SKM-1 (cell line): ENCODE measurements around the gene LRRC8E.
"Not testable (repeated sequence)": the region's sequence is repeated elsewhere in the genome, so short reads cannot be mapped to it uniquely, and the experiment has no call there.

Source experiments
- DNase-seq: peaks from one replicate; lab custom pipeline; 2025; ENCODE audit not compliant: unreplicated experiment; lab: John Stamatoyannopoulos, UW

The LRRC8E gene

DNA sequence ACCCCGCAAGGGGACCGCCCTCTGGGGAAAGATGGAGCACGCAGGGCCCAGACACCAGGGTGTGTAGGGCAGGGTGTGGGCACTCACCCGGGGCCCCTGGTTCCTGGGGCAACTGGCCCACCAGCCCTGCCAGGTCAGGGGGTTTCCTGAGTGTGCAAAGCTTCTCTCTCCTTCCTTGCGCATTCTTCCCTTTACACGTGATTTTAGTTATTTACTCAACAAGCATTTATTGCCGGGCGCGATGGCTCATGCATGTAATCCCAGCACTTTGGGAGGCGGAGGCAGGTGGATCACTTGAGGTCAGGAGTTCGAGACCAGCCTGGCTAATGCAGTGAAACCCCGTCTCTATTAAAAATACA lies 34.6 kb upstream of the LRRC8E start:
- no peak for DNase-seq

DNA sequence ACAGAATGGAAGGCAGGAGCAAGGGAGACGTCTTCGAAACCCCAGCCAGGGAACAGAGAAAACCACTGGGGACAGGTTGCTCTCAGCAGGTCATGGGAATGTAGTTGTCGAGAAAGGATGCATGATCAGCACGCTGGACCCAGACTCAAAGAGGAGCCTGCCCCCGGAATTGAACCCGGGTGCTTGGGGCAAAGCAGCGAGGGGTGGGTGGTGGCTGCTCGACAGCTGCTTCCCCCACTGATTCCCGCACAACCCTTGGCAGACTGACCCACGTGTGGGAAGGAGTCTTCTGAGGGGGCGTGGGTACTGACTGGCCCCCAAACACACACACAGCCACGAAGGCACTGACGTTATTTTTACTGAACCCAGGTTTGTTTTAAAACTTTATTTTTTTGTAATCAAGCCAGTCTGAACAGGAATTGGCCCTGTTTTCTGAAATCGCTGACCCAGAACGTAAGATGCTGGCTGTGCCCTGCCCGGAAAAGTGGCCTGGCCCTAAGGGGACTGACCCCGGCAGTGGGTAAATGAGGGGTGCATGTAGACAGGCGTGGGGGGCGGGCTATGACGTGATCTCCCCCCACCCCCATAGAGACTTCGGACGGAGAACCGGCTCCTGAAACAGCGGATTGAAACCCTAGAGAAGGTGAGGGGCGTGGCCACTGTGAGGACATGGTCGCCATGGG lies 32.7 kb upstream of the LRRC8E start:
- DNase-seq: no peak

DNA sequence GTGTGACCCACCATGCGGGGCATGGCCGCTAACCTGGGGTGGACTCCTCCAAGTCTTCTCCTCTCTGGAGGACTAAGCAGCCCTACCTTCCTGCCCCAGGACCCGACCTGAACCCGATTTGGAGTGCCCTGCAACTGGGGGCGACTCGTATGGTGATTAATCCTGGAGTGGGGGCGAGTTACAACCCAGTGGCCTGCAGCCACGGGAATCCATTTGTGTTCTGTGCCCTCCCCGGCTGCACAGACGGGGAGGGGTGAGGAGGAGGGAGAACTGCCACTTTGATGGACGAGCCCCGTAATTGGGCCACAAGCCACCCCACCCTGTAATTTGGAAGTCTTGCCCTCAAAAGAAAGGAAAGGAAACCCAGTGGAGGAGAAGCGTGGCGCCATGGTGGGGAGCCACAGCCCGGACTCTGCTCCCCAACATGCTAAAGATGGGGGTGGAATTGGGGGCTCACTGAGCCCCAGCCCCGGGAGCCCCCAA lies 32.2 kb upstream of the LRRC8E start:
- no peak for DNase-seq

DNA sequence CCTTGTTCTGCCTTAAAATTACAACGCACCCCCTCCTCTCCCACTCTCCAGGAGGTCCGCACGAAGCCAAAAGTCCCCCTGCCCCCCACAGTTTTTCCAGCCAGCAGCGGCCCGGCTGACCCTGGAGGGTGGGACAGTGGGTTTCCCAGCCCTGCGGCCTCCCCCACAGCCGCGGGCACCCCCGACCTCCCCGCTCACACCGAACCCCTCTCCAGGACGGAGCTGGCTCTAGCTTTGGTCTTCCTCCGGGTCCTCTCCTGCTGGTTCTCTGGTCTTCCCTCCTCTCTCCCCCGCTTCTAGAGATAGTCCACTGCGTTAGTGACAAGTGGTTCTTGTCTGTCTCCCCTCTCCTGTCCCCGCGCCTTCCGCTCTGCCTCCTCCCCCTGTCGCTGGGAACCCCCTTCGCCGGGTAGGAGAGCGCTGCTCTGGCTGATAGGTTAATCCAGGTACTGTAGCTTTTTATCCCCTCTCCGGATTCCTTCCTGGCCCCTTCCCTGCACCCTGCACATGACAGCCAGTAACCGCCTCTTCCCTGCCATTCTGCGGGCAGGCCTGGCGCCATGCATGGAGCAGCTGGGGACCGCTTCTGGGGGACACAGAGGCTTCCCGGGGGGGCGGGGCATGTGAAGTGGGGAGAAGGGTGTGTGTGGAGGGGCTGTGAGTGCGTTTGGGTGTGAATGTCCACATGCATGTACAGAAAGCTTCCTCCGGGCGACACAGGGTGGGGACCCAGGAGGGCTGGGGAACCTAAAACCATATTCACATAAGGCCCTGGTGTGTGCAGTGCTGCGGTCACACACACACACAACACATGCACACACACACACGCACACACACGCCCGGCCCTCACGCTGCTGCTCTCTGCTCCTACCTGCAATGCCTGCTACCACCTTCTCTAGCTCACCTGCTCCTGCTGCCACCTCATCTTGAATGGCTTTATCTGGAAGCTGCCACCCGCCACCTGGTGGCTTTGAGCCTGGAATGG lies 31.3 kb upstream of the LRRC8E start:
- DNase-seq: no peak

DNA sequence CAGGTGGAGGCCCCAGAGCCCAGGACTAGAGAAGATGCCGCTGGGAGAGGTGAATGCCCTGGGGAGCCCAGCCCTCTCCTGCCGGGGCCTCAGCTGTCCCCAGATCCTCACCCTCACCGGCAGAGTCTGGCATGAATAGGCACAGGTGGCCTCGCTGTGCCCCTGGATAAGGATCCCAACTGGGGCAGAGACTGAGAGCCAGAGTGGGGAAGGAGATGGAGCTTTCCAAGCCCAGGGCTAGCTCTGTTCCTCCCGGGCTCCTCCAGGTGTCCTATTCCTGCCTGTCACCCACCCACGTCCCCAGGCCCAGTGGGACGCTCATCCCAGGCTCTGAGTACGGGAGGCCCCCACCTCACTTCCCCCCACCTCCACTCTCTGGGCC lies 30.6 kb upstream of the LRRC8E start:
- DNase-seq: no peak

DNA sequence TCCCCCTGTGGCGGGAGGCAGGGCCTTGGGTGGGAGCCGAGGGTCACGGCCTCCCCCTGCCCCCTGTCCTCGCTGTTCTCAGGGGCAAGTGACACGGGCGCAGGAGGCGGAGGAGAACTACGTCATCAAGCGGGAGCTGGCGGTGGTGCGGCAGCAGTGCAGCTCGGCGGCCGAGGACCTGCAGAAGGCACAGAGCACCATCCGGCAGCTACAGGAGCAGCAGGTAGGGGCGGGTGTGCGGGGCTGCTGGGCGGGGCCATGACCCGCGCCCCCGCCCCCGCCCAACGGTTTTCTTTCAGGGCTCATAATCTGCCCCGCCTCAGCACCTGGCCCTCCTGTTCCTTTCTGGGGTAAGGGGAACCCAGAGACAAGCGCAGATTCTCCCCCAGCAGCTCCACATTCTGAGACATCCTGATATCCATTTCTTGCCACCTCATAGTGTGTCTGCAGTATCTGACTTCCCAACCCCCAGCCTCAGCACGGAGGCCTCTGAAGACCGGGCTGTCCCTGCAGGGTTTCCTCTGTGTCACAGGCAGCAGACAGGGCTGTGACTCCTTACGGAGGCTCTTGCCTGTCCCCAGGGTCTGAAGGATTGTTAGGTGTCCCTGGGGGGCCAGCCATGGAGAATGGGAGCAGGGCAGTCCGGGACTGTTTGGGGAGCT lies 30.1 kb upstream of the LRRC8E start:
- DNase-seq: no peak

DNA sequence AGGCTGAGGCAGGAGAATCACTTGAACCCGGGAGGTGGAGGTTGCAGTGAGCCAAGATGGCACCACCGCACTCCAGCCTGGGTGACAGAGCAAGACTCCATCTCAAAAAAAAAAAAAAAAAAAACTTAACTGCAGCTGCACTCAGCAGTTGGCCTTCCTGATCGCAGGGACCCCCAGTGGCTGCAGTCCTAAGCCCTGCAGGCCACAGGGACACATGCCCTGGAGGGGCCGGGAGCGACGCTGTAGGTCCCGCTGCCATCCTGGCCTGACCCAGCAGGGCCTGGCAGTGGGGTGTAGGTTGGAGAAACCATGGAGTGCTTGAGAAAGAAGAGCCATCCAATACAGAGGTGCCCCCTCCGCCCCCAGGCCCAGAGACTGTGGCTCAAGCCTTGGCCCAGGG lies 29.2 kb upstream of the LRRC8E start:
- DNase-seq: not testable (repeated sequence)

DNA sequence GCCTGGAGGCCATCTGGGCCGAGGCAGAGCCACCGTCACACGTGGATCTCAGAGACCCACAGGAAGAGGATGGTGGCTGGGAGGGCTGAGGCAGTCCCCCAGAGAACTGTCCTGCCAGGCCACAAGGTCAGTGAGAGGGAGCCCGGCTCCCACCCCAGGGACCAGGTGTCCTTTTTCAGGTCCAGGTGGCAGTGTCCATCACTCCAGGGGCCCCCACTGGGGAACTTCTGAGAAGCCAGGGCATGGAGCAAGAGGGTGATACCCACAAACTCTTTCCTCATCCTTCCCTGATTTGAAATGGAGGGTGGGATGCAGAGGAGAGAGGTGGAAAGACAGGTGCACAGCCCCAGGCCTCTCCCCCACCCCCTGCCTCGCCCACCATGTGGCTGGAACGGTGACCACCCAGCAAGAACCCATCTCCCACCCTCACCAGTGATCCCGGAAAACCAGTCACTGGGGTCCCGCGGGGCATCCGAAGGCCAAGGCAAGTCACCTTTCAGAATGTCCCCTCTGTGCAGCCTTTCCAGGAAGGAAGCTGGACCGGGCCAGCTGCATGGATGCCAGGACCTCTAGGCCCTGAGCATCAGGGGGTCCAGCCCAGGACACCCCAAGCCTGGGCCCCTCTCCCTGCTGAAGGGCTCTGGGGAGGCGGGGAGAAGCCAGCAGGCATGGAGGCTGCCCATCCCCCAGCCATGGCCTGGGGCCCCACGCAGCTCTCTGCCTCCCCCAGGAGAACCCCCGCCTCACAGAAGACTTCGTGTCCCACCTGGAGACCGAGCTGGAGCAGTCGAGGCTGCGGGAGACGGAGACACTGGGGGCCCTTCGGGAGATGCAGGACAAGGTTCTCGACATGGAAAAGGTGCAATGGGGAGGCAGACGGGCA lies 28.2 kb upstream of the LRRC8E start:
- no peak for DNase-seq

DNA sequence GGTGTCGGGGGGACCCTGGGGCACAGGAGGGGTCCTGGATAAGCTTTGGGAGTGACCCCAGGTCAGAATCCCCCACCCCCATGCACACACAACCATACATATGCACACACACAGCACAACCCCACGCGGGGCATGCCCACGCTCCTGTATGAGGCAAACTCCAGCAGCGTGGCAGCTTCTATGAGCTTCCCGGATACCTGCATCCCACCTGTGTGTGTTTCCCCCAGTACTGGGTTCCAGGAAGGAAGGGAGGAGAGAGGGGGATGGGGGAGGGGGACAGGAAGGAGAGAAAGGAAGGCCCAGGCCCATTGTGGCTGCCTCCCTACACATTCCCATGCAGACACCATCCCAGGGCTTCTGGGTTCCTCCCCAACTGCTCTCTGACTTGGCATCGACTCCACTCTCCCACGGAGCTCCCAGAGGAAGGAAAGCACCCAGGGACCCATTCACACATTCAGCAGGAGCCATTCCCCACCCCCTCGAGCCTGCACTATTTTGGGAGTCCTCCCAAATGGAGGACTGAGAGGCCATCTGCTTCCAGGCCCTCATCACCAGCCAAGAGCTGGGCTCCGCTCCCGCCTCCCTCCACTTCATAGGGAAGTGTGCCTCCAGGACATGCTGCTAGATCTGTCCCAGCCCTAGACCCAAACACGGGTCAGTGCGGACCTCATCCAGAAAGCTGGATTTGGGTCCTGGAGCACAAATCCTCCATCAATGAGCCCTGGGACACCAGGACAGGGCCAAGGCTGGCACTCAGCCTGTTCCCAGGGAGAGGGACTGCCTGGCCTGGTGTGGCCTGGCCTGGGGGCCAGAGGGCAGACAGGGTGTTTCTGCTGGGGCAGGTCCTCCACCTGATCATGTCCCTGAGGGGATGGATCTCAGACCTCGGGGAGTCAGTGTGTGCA lies 27.3 kb upstream of the LRRC8E start:
- no peak for DNase-seq

DNA sequence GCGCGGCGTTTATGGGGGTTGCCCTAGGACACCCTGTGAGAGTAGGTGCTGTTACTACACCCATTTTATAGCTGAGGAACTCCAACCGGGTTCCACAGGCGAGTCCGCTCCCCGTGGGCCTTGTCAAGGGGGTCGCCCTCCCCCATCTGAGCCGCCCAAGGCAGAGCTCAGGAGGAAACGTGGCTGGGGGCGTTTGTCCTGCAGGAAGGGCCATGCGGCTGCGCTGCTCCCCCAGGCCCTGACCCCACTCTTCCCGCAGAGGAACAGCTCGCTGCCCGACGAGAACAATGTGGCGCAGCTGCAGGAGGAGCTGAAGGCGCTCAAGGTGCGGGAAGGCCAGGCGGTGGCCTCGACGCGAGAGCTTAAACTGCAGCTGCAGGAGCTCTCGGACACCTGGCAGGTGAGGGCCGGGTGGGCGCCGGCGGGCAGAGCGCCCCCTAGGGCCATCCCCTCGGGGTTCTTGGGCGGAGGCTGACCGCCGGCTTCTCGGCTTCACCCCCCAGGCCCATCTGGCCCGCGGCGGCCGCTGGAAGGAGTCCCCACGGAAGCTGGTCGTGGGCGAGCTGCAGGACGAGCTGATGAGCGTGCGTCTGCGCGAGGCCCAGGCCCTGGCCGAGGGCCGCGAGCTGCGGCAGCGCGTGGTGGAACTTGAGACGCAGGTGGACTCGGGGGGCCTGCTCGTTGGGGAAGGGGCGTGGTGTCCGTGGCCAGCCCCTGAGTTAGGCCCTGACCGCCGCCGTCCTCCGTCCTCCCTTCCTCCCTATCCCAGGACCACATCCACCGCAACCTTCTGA lies 26.5 kb upstream of the LRRC8E start:
- DNase-seq: no peak

DNA sequence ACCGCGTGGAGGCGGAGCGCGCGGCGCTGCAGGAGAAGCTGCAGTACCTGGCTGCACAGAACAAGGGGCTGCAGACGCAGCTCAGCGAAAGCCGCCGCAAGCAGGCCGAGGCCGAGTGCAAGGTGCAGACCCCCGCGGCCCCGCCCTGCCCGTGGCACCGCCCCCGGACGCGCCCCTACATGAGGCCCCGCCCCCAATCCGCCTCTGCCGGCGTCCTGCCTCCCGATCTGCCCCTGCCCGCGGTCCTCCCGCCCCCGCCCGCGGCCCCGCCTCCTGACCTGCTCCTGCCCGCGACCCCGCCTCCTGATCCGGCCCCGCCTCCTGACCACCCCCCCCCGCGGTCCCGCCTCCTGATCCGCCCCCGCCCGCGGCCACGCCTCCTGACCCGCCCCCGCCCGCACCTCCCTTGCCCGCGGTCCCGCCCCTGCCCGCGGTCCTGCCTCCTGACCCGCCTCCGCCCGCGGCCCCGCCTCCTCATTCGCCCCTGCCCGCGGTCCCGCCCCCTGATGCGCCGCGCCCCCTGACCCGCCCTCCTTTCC lies 25.8 kb upstream of the LRRC8E start:
- DNase-seq: no peak

DNA sequence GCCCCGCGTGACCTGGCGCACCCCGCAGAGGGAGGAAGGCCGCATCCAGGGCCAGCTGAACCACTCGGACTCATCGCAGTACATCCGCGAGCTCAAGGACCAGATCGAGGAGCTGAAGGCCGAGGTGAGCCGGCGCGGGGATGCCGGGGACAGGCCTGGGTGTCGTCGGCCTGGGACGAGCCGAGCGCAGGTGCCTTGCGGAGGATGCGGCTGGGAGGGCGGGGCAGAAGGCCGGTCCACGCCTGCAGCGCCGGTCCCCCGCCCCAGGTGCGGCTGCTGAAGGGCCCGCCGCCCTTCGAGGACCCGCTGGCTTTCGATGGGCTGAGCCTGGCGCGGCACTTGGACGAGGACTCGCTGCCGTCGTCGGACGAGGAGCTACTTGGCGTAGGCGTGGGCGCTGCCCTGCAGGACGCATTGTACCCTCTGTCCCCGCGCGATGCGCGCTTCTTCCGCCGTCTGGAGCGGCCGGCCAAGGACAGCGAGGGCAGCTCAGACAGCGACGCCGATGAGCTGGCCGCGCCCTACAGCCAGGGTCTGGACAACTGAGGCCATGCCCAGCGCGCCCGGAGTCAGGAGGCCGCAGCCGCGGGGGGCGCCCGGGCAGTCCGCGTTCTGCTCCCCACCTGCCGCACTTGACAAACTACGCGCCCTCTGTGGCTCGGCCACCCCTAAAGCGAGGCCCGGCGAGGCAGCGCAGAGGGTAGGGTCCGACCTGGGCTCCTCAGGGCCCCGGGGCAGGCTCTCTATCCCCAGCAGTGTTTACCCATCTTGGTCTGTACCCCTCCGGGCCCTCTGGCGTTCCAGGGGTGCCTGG lies 24.9 kb upstream of the LRRC8E start:
- no peak for DNase-seq

DNA sequence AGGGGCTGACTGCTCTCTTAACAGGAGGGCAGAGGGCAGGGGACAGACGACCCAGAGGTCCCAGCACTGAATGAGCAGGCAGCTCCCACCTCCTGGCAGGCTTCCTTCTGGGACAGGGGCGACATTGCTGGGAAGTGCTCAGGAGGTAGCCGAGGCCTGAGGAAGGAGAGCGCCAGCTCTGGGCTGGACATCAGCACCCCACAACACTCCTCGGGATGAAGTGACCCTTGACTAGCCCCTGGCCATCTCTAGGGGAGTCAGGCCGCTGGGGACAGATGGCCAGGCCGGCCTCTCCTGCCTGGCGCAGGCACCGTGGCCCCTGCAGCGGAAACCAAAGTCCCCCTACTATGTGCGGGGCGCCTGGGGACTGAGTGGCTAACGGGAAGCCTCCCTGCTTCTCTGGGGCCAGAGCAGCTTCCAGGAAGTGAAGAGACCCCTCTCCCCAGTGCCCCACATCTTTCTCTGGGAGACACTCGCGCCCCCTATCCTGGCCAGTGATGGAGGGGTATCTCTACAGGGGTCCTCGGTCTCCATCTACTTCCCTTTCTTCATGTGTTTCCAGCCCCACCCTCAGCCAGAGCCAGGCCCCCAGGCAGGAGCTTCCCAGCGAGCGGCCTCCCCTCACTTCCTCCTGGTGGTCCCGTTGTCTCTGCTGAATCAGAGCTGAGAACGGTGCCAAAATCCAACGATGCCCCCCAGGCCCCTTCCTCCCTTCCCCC lies 24.2 kb upstream of the LRRC8E start:
- no peak for DNase-seq

DNA sequence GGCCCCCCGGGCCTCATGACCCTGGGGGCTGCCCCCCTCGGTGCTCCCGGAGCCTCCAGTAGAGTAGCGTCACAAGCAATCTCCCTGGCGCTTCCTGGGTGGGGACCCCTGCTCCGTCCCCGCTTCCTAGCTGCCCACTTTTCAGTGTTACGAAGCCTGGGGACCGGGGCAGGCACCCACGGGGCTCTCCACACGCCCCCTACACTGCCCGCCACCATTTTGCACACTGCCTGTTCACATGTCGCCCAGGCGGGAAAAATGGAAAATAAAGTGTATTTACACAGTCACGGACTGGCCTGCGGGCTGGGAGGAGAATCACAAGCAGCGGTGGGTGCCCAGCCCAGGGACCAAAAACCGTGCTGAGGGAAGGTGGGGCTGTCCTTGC lies 23.6 kb upstream of the LRRC8E start:
- DNase-seq: no peak

DNA sequence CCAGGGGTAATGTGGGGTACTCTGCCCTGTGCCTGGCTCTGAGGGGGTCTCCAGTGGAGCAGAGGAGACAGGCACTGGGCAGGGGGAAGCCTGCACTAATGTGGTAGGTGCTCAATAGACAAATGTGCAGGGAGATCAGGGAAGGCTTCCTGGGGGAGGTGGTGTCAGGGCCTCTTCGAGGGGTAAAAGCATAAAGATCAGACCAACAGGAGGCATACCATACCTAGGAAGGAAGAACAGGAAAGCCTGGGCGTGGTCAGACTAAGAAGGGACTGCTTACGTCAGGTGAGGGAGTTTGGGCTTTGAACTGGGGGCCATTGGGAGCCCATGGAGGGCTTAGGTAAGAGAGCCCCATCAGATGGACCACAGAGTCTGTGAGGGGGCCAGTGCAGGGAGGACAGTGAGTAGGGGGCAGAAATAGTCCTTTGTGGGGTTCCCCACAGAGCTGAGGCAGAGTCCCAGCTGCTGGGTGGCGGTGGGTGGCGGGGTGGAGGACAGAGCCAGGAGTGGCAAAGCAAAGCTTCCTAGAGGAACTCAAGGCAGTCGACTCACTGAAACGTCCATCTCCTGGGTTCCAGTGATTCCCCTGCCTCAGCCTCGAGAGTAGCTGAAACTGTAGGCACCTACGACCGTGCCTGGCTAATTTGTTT lies 22.9 kb upstream of the LRRC8E start:
- no peak for DNase-seq

DNA sequence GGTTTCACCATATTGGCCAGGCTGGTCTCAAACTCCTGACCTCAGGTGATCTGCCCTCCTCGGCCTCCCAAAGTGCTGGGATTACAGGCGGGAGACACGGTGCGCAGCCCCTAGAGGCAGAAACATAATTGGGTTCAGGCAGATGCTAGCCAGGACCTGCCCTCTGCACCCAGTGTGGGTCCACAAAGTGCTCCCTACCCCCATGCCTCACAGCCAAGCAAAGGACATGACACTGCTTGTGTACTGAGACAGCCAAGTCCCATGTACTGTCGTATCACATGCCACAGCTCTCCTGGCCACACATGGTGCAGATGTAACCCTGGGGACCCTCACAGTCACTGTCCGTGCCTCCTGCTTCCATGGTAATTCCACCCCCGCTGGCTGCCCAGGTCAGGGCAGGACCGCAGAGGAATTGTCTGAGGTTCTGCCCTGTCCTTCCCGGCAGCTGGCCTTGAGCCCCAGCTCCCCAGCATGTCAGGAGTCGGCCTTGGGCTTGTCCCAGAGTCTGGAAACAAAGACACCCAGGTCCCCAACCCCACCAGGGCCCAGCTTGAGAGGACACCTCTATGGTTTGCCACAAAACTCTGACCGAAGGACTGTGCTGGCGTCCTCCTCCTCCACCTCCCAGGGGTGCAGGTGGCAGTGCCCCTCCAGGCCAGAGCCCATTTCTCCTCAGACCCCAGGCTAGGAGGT lies 21.8 kb upstream of the LRRC8E start:
- no peak for DNase-seq
